GM21529 (cell line): Measurements from ENCODE around the gene FRAT1.

Experiments
- ATAC-seq: cut with Tn5 transposase; IDR thresholded peaks from one replicate; pipeline ENCODE4 v1.9.1; 2021; ENCODE audit not compliant: unreplicated experiment

FRAT1 gene

GRCh38 chr10:97363071-97363470, 44.0 kb downstream of the FRAT1 start:
- no peak for ATAC-seq

GRCh38 chr10:97365761-97366351, 46.8 kb downstream of the FRAT1 start:
- no peak for ATAC-seq

GRCh38 chr10:97366572-97366971, 47.5 kb downstream of the FRAT1 start:
- no peak for ATAC-seq

- ATAC-seq = no peak
Observed at GRCh38 chr10:97367126-97367649, 48.1 kb downstream of the FRAT1 start.
